Adipocyte (in vitro differentiated cells): ENCODE data around the gene FCGR3B.
"Not testable (repeated sequence)": the region's sequence is repeated elsewhere in the genome, so short reads cannot be mapped to it uniquely, and the experiment has no call there.

Source experiments
- DNase-seq: peaks from one replicate; pipeline ENCODE4 v3.0.0-alpha.2; 2015; ENCODE audit warnings: low read depth
- H3K27me3 ChIP-seq: replicated peaks from 2 replicates; pipeline ENCODE4 v1.7.0; 2013; ENCODE audit warnings: mild to moderate bottlenecking, low read length, moderate library complexity; ENCODE audit not compliant: control insufficient read depth, insufficient read depth
- H3K36me3 ChIP-seq: 2 replicates; pipeline ENCODE4 v1.7.0; 2013; ENCODE audit warnings: low read length, mild to moderate bottlenecking, moderate library complexity; ENCODE audit not compliant: control insufficient read depth, insufficient read depth, severe bottlenecking
- H3K4me1 ChIP-seq: 2 replicates; pipeline ENCODE4 v1.7.0; 2013; ENCODE audit warnings: mild to moderate bottlenecking, low read length, moderate library complexity; ENCODE audit not compliant: control insufficient read depth, insufficient read depth
- H3K4me3 ChIP-seq: 2 replicates; pipeline ENCODE4 v1.7.0; 2013; ENCODE audit warnings: mild to moderate bottlenecking, low read length, moderate library complexity
- H3K9ac ChIP-seq: 2 replicates; pipeline ENCODE4 v1.7.0; 2013; ENCODE audit warnings: mild to moderate bottlenecking, low read length, moderate library complexity
- H3K9me3 ChIP-seq: 2 replicates; pipeline ENCODE4 v1.7.0; 2013; ENCODE audit warnings: mild to moderate bottlenecking, low read length, moderate library complexity; ENCODE audit not compliant: control insufficient read depth

Gene FCGR3B

DNA sequence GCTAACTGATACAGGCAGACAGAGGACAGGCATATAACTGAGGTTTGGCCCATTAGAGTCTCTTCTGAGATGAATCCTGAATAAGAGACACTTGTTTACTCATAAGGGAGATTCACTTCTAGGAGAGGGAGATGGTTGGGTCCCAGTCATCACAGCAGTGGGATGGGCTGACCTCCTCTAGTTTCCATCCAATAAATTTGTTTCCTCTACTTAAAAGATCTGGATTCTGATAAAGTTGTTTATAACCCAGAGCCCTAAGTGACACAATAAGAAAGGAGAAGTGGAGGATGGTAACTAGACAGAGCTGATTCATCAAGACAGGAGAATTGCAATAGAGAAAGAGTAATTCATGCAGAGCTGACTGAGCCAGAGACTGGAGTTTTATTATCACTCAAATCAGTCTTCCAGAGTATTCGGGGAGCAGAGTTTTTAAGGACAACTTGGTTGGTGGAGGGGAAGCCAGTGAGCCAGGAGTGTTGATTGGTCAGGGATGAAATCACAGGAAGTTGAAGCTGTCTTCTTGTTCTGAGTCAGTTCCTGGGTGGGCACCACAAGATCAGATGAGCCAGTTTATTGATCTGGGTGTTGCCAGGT lies 5.3 kb upstream of the FCGR3B start:
- H3K4me3 ChIP-seq, H3K27me3 ChIP-seq, H3K9ac ChIP-seq, H3K36me3 ChIP-seq, H3K9me3 ChIP-seq, DNase-seq, H3K4me1 ChIP-seq: not testable (repeated sequence)

DNA sequence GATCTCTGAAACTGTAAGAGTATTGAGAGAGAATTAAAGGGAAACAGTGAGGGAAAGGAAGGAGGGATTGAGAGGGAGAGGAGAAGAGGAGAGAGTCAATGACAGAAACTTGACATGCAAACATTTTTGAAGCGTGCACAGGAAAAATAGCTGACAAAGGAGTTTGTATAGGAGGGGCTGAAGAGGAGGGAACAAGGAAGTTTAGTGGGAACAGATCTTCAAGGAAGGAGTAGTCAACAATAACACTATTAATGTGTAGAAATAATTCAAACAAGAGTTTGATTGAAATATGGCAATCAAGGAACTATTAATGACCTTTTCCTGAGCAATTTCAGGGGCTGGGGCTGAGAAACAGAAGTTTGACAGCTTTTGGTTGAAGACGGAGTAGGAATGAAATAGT lies 4.0 kb upstream of the FCGR3B start:
- not testable (repeated sequence) for H3K27me3 ChIP-seq, H3K4me3 ChIP-seq, DNase-seq, H3K9ac ChIP-seq, H3K36me3 ChIP-seq, H3K4me1 ChIP-seq, H3K9me3 ChIP-seq

DNA sequence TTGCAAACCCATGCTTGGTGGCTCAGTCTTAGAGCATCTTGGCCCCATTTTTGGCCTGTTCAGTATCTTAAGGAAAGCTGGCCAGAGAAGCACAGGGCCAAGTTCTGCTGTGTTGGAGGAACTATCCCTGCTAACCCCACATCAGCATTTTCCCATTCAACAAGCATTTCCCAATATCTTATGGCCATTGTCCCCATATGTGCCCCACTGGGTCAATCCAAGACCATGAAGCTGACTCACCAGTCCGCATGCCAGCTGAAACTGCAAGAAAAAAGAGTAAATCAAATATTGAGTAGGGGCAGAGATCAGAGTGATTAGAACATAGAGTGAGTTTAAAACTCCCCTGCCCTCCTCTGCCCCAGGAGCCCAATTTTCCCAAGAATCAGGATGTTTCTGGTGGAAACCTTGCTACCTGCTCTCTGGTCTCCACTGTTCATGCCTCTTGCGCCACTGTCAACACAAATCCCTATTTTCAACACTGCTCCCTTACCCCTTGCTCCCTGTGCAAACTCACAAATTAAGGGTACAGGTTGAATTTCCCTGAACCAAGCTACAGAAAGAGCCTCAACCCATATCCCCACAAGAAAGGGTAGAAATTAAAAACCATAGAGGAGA lies 741 bp downstream of the FCGR3B start:
- not testable (repeated sequence) for H3K9ac ChIP-seq, H3K27me3 ChIP-seq, H3K9me3 ChIP-seq, H3K4me1 ChIP-seq, H3K36me3 ChIP-seq, H3K4me3 ChIP-seq, DNase-seq

DNA sequence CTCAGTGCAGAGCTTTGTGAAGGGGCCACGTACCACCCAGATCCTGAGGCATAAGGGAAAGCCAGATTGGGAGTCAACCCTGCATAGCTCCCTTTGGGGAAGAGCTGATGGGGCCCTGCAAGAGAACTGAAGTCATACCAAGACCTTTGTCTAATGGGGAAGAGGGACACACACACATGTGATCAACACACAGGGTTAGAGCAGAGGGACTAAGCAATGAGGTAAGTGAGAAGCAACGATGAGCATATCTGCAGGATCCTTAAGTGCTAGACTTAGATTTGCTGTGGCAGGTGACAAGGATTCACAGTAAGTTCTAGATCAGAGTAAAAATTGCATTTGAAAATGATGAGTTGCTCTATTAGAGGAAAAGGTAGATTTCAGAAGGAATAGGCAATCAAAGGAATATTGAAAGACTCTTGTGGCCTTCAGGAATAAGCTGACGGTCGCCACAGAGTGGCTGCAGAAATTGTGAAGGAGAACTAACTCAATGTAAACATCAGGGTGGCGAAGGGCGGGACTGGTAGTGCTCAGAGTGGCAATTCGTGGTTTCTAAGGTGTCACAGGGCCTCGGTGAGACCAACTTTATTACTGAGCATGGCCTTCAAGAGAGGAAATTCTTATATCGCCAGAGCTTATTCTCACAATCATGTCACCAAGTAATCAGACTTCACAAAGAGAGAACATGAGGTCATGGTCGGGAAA lies 4.4 kb downstream of the FCGR3B start:
- H3K27me3 ChIP-seq, H3K4me1 ChIP-seq, H3K9ac ChIP-seq, DNase-seq, H3K4me3 ChIP-seq, H3K36me3 ChIP-seq, H3K9me3 ChIP-seq: not testable (repeated sequence)

DNA sequence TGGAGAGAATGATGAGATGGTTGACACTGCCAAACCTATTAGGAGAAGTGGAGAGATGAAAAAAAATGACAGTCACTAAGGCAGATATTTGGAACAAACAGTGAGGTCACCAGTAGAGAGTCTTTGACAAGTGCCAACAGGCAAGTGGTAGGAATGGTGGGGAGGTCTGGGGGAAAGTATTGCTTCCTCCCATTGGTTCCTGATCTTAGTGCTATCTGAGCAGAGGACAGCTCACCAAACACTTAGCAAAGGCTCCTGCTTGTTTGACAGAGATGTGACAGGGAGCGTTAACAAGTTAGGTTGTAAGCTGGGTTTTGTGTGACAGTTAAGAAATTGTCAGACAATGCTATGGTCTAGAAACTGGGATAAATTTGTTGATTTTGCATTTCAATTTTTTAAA lies 6.4 kb downstream of the FCGR3B start:
- not testable (repeated sequence) for H3K9me3 ChIP-seq, H3K36me3 ChIP-seq, H3K4me3 ChIP-seq, H3K4me1 ChIP-seq, H3K27me3 ChIP-seq, H3K9ac ChIP-seq, DNase-seq

DNA sequence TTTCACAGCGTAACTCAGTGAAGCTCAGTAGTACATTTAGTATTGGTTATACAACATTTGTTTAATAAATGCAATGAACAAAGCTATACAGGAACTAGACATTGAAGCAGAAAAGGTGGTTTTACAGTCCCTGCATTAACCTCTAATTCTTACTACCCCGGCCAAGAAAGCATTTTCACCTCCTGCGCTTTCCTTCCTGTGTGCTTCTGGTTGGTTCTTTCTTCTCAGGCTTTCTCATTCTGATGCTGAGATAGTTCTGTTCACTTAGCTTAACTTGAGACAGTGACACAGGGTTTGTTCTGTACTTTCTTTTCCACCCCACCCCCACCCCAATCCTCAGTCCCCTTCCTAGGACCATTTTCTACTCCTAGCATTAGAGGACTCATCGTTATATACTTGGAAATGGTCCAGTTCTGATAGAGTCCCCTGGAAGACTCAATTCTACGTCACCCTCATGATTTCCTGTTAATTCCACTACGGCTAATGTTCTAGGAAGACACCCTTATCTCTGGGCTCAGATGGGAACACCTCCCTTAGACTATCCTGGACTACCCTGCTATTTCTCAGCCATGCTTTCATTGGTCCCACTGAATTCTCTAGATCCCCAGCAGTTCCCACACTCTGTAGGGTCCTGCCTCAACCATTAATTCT lies 7.5 kb downstream of the FCGR3B start:
- not testable (repeated sequence) for H3K4me1 ChIP-seq, H3K9ac ChIP-seq, H3K36me3 ChIP-seq, H3K4me3 ChIP-seq, H3K27me3 ChIP-seq, H3K9me3 ChIP-seq, DNase-seq

DNA sequence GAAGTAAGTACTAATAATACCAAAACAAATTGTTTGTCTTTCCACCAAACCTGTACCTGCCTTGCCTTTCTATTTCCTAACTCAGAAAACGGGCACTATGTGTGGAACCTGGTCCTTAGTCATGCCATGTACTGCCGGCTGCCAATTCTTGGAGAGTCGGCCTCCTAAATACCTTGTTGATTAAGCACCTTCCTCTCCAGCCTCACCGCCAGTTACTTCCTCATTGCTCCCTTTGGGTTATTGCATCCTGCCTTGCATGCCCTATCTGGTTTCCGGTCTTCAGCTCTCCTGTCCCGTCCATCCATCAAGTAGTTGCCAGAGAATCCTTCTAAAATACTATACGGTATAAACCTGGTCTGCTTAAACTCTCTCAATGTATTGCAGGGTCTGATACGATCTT lies 8.9 kb downstream of the FCGR3B start:
- not testable (repeated sequence) for H3K4me1 ChIP-seq, H3K9me3 ChIP-seq, H3K36me3 ChIP-seq, H3K27me3 ChIP-seq, H3K9ac ChIP-seq, H3K4me3 ChIP-seq, DNase-seq

DNA sequence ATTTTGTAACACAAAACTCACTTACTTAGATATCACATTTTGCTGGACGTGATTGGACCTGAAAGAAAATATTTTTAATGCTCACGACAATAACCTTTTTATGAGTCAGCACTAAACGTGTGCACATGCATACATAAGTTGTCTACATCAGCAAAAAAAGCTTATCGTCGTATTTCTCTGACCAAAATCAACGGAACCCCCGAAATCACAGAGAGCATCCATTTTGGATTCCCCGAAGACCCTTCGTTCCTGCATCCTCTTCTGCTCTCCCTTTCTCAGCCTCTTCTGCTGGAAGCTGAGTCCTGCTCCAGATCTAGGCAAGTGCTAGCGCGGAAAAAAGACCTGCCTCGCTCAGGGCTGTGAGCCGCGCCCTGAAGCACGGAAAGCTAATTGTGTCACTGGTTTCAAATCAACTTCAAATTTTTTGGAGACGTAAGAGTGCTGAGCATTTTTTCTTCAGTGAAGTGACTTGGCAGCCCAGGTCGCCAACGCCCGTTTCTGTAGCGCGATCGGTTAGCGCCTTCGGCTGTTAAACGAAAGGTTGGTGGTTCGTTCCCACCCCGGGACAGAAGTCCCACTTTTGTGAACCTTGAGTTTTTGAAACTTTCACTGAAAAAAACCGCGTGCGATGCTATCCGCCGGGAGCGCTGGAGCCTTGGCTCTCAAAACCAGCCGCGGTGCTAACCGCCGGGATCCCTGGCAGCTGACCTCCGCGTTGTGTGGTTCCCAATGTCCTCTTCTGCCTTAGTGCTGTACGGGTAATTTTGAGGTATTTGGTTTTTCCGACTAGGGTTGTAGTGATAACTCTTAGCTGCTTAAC lies 9.6 kb downstream of the FCGR3B start:
- peak; percentile 77 for DNase-seq
- H3K27me3 ChIP-seq, H3K9me3 ChIP-seq, H3K4me1 ChIP-seq, H3K36me3 ChIP-seq: not testable (repeated sequence)
- Histone ChIP-seq H3K4me3 (peak overlapping the region; percentile 84), H3K9ac (peak overlapping the region; percentile 47)

DNA sequence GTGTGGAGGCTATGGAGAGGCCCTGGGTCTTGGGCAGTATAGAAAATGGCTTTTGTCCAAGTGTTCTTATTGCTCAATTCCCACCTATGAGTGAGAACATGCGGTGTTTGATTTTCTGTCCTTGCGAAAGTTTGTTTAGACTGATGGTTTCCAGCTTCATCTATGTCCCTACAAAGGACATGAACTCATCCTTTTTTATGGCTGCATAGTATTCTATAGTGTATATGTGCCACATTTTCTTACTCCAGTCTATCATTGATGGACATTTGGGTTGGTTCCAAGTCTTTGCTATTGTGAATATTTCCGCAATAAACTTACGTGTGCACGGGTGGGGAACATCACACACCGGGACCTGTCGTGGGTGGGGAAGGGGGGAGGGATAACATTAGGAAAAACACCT lies 10.6 kb downstream of the FCGR3B start:
- not testable (repeated sequence) for H3K36me3 ChIP-seq, H3K9me3 ChIP-seq, H3K27me3 ChIP-seq, H3K4me1 ChIP-seq, H3K9ac ChIP-seq, DNase-seq, H3K4me3 ChIP-seq

DNA sequence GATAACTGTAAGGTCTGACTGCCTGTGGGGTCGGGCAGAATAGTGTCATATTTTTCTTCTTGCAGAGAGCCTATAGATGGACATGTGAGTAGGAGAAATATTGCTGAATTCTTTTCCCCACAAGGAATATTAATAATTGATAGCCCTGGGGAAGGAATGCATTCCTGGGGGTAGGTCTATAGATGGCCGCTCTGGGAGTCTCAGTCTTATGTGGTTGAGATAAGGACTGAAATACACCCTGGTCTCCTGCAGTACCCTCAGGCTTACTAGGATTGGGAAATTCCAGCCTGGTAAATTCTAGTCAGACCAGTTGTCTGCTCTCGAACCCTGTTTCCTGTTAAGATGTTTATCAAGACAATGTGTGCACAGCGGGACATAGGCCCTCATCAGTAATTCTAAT lies 12.5 kb downstream of the FCGR3B start:
- H3K4me3 ChIP-seq, H3K4me1 ChIP-seq, H3K9ac ChIP-seq, DNase-seq, H3K36me3 ChIP-seq, H3K9me3 ChIP-seq, H3K27me3 ChIP-seq: not testable (repeated sequence)

DNA sequence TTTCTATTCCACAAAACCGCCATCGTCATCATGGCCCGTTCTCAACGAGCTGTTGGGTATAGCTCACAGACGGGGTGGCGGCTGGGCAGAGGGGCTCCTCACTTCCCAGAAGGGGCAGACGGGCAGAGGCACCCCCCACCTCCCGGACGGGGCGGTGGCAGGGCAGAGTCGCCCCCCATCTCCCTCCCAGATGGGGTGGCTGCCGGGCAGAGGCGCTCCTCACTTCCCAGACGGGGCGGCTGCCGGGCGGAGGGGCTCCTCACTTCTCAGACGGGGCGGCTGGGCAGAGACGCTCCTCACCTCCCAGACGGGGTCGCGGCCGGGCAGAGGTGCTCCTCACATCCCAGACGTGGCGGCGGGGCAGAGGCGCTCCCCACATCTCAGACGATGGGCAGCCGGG lies 14.6 kb downstream of the FCGR3B start:
- H3K9me3 ChIP-seq, H3K27me3 ChIP-seq, H3K36me3 ChIP-seq, H3K4me3 ChIP-seq, H3K4me1 ChIP-seq, H3K9ac ChIP-seq, DNase-seq: not testable (repeated sequence)
